Measurements from ENCODE around the gene TNKS2. TPM values are rescaled to one million over a fixed set of nuclear protein-coding genes. Genes with fewer than 3 reads are reported as not detected.
"Not testable (repeated sequence)": the region's sequence is repeated elsewhere in the genome, so short reads cannot be mapped to it uniquely, and the experiment has no call there.

The TNKS2 gene
- polyA plus RNA-seq, 12 donors: 28.3 to 48.8 (median 42.9) TPM; not detected in 1

GRCh38 chr10:91864099-91864498, 65.9 kb downstream of the TNKS2 start:
- DNase-seq: no peak

- DNase-seq: no peak
Measured at GRCh38 chr10:91864744-91865143, 66.5 kb downstream of the TNKS2 start.

- no peak for DNase-seq
Measured at GRCh38 chr10:91865562-91866081, 67.4 kb downstream of the TNKS2 start.

- DNase-seq: no peak
Measured at GRCh38 chr10:91875156-91875555, 76.9 kb downstream of the TNKS2 start.

GRCh38 chr10:91875779-91876178, 77.6 kb downstream of the TNKS2 start:
- no peak for DNase-seq

GRCh38 chr10:91879515-91880170, 81.4 kb downstream of the TNKS2 start:
- DNase-seq: no peak

- no peak for DNase-seq
Measured at GRCh38 chr10:91880310-91880709, 82.1 kb downstream of the TNKS2 start.

- peak; percentile 46 for DNase-seq
Measured at GRCh38 chr10:91883549-91884444, 85.6 kb downstream of the TNKS2 start.

GRCh38 chr10:91884536-91884935, 86.3 kb downstream of the TNKS2 start:
- DNase-seq: no peak

GRCh38 chr10:91885362-91886079, 87.3 kb downstream of the TNKS2 start:
- DNase-seq: no peak

GRCh38 chr10:91886954-91887271, 88.7 kb downstream of the TNKS2 start:
- no peak for DNase-seq

- peak; percentile 38 for DNase-seq
Measured at GRCh38 chr10:91887272-91888076, 89.2 kb downstream of the TNKS2 start.

- DNase-seq: no peak
Measured at GRCh38 chr10:91891125-91892001, 93.1 kb downstream of the TNKS2 start.

- DNase-seq: no peak
Measured at GRCh38 chr10:91893051-91893450, 94.8 kb downstream of the TNKS2 start.

- DNase-seq: not testable (repeated sequence)
Measured at GRCh38 chr10:91894261-91894685, 96.0 kb downstream of the TNKS2 start.

- no peak for DNase-seq
Measured at GRCh38 chr10:91896212-91896756, 98.1 kb downstream of the TNKS2 start.

- DNase-seq: no peak
Measured at GRCh38 chr10:91897421-91897820, 99.2 kb downstream of the TNKS2 start.

GRCh38 chr10:91901784-91902677, 103.8 kb downstream of the TNKS2 start:
- DNase-seq: no peak

- DNase-seq: no peak
Measured at GRCh38 chr10:91907033-91907594, 108.9 kb downstream of the TNKS2 start.

All from muscle of arm (tissue), 12 donors.